Measurements from ENCODE around the gene NLGN4X. TPM values are rescaled to one million over a fixed set of nuclear protein-coding genes. Genes with fewer than 3 reads are reported as not detected.

NLGN4X gene
- total RNA-seq, 1 donor from 2014 or later: 11.5 TPM

DNA sequence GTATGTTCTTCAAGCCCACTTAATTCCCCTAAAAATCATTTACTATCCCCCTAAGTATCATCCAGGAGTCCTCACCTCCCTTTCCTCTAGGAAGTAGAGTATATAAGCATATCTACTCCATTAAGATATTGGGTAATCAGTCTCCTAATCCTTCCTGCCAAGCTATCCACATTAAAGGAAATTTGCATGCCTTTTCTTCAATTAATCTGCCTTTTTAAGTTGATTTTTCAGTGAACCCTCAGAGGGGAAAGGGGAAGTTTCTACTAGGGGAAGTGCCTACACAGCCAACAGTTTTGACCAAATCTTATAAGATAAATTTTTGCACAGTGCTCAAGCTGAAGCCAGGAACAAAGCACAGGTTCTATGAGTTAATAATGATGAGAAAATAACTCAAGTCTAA, 222.8 kb downstream of the NLGN4X start:
- no peak for DNase-seq (ENCODE audit: low read depth)
- Histone ChIP-seq H3K27me3 (ENCODE audit: insufficient read depth, low read length) (no peaks in the 10 kb centered on the region), H3K9ac (ENCODE audit: low read length) (no peak overlapping the region), H3K79me2 (ENCODE audit: insufficient read depth, low read length) (no peaks in the 10 kb centered on the region), H3K36me3 (ENCODE audit: insufficient read depth, low read length) (no peaks in the 10 kb centered on the region), H3K4me3 (ENCODE audit: insufficient read depth, low read depth, low read length) (no peak overlapping the region), H3K9me3 (ENCODE audit: insufficient read depth, low read depth, low read length) (no peaks in the 10 kb centered on the region), H2AFZ (ENCODE audit: low read depth, low read length) (no peak overlapping the region), H3K27ac (ENCODE audit: low read depth, low read length) (no peak overlapping the region), H4K20me1 (ENCODE audit: insufficient read depth, low read length) (no peaks in the 10 kb centered on the region), H3K4me1 (ENCODE audit: insufficient read depth, low read length) (no peaks in the 10 kb centered on the region), H3K4me2 (ENCODE audit: low read length) (no peak overlapping the region)
- Mint-ChIP-seq H3K4me1 (ENCODE audit: low read depth, unreplicated experiment) (no peaks in the 10 kb centered on the region), H3K36me3 (ENCODE audit: low read depth, unreplicated experiment) (no peaks in the 10 kb centered on the region), H3K4me3 (ENCODE audit: unreplicated experiment) (no peak overlapping the region), H3K27ac (ENCODE audit: unreplicated experiment) (no peak overlapping the region), H3K27me3 (ENCODE audit: low read depth, unreplicated experiment) (no peaks in the 10 kb centered on the region), H3K9me3 (ENCODE audit: unreplicated experiment) (no peaks in the 10 kb centered on the region)
- no peak for FAIRE-seq
- TF ChIP-seq, protein P1, sequence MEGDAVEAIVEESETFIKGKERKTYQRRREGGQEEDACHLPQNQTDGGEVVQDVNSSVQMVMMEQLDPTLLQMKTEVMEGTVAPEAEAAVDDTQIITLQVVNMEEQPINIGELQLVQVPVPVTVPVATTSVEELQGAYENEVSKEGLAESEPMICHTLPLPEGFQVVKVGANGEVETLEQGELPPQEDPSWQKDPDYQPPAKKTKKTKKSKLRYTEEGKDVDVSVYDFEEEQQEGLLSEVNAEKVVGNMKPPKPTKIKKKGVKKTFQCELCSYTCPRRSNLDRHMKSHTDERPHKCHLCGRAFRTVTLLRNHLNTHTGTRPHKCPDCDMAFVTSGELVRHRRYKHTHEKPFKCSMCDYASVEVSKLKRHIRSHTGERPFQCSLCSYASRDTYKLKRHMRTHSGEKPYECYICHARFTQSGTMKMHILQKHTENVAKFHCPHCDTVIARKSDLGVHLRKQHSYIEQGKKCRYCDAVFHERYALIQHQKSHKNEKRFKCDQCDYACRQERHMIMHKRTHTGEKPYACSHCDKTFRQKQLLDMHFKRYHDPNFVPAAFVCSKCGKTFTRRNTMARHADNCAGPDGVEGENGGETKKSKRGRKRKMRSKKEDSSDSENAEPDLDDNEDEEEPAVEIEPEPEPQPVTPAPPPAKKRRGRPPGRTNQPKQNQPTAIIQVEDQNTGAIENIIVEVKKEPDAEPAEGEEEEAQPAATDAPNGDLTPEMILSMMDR (IDR thresholded peaks at IDR 0.05; ENCODE audit: insufficient read depth, low read depth, low read length): no peak
- no peak for TF ChIP-seq EZH2 (IDR thresholded peaks at IDR 0.05; ENCODE audit: insufficient read depth, low read length)

DNA sequence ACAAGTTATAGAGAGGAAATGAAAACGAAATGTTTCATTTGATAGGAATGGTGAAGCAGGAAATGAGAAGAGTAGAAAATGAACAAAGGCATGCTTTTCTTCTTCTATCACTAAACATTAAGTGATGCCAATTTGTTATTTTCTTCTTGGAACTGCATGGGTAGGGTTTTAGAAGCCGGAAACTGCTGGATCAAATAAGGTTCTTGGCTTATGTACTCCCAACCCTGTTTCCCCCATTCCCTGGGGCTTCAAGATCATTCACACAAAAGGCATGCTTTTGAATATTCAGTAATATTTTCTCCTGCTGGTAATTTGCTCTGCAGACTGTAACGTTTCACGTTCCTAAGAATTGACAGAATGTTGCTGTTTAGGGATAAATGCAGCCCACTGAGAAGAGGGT, 224.1 kb downstream of the NLGN4X start:
- no peaks in the 10 kb centered on the region for H3K27me3 Mint-ChIP-seq (ENCODE audit: low read depth, unreplicated experiment)
- Histone ChIP-seq H4K20me1 (ENCODE audit: insufficient read depth, low read length) (no peaks in the 10 kb centered on the region), H3K27ac (ENCODE audit: low read depth, low read length) (no peak overlapping the region), H3K4me3 (ENCODE audit: insufficient read depth, low read depth, low read length) (no peak overlapping the region), H3K9ac (ENCODE audit: low read length) (no peak overlapping the region), H3K4me1 (ENCODE audit: insufficient read depth, low read length) (no peaks in the 10 kb centered on the region), H3K79me2 (ENCODE audit: insufficient read depth, low read length) (no peaks in the 10 kb centered on the region), H3K27me3 (ENCODE audit: insufficient read depth, low read length) (no peaks in the 10 kb centered on the region), H3K9me3 (ENCODE audit: insufficient read depth, low read depth, low read length) (no peaks in the 10 kb centered on the region), H3K36me3 (ENCODE audit: insufficient read depth, low read length) (no peaks in the 10 kb centered on the region), H3K4me2 (ENCODE audit: low read length) (no peak overlapping the region), H2AFZ (ENCODE audit: low read depth, low read length) (no peak overlapping the region)
- DNase-seq (ENCODE audit: low read depth): no peak
- no peaks in the 10 kb centered on the region for H3K9me3 Mint-ChIP-seq (ENCODE audit: unreplicated experiment)
- H3K27ac Mint-ChIP-seq (ENCODE audit: unreplicated experiment): no peak overlapping the region
- TF ChIP-seq, protein P1 (IDR thresholded peaks at IDR 0.05; ENCODE audit: insufficient read depth, low read depth, low read length): no peak
- no peak for TF ChIP-seq EZH2 (IDR thresholded peaks at IDR 0.05; ENCODE audit: insufficient read depth, low read length)
- H3K36me3 Mint-ChIP-seq (ENCODE audit: low read depth, unreplicated experiment): no peaks in the 10 kb centered on the region
- no peaks in the 10 kb centered on the region for H3K4me1 Mint-ChIP-seq (ENCODE audit: low read depth, unreplicated experiment)
- H3K4me3 Mint-ChIP-seq (ENCODE audit: unreplicated experiment): no peak overlapping the region
- FAIRE-seq: no peak

DNA sequence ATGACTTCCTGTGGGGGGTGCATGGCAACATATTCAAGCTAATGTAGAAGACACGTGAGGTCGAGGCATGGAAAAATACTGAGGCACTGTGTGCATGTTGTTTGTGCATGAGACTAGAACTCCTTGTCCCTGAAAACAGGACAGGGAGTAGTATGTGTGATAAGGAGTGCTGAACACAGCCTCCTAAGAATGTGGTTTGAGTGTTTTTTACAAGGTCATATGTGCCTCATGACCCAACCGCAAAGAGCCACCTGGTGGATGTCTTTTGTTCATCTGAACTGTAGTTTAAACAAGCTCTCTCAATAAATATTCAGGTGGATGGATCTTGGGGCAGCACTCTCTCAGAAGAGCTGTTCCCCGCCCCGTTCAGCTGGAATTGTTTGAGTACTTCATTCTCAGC, 226.6 kb downstream of the NLGN4X start:
- H3K4me3 Mint-ChIP-seq (ENCODE audit: unreplicated experiment): no peak overlapping the region
- H3K27me3 Mint-ChIP-seq (ENCODE audit: low read depth, unreplicated experiment): no peaks in the 10 kb centered on the region
- no peaks in the 10 kb centered on the region for H3K9me3 Mint-ChIP-seq (ENCODE audit: unreplicated experiment)

More for the DNA sequence above, 226.6 kb downstream of the NLGN4X start:
- TF ChIP-seq, protein P1 (IDR thresholded peaks at IDR 0.05; ENCODE audit: insufficient read depth, low read depth, low read length): no peak
- no peak for TF ChIP-seq EZH2 (IDR thresholded peaks at IDR 0.05; ENCODE audit: insufficient read depth, low read length)
- Mint-ChIP-seq H3K36me3 (ENCODE audit: low read depth, unreplicated experiment) (no peaks in the 10 kb centered on the region), H3K4me1 (ENCODE audit: low read depth, unreplicated experiment) (peaks cover 3% of the 10 kb centered on the region), H3K27ac (ENCODE audit: unreplicated experiment) (no peak overlapping the region)
- no peak overlapping the region for H2AFZ ChIP-seq (ENCODE audit: low read depth, low read length)
- H3K9ac ChIP-seq (ENCODE audit: low read length): no peak overlapping the region
- H3K4me2 ChIP-seq (ENCODE audit: low read length): no peak overlapping the region
- no peaks in the 10 kb centered on the region for H3K4me1 ChIP-seq (ENCODE audit: insufficient read depth, low read length)
- no peak overlapping the region for H3K4me3 ChIP-seq (ENCODE audit: insufficient read depth, low read depth, low read length)
- H3K27ac ChIP-seq (ENCODE audit: low read depth, low read length): no peak overlapping the region
- H3K9me3 ChIP-seq (ENCODE audit: insufficient read depth, low read depth, low read length): no peaks in the 10 kb centered on the region
- H3K27me3 ChIP-seq (ENCODE audit: insufficient read depth, low read length): no peaks in the 10 kb centered on the region
- H4K20me1 ChIP-seq (ENCODE audit: insufficient read depth, low read length): no peaks in the 10 kb centered on the region
- no peak for DNase-seq (ENCODE audit: low read depth)
- H3K79me2 ChIP-seq (ENCODE audit: insufficient read depth, low read length): no peaks in the 10 kb centered on the region
- H3K36me3 ChIP-seq (ENCODE audit: insufficient read depth, low read length): no peaks in the 10 kb centered on the region
- FAIRE-seq: peak; percentile 47

Measured in astrocyte (in vitro differentiated cells and primary cell).